ENCODE measurements around the gene ACR. TPM values are rescaled to one million over a fixed set of nuclear protein-coding genes. Genes with fewer than 3 reads are reported as not detected.

ACR gene
- total and polyA plus RNA-seq, 2 of the 8 experiments (the other 6 are each of a cell fraction or from before 2014, with no cell fraction given), result 0.56 TPM; not detected in 1

DNA sequence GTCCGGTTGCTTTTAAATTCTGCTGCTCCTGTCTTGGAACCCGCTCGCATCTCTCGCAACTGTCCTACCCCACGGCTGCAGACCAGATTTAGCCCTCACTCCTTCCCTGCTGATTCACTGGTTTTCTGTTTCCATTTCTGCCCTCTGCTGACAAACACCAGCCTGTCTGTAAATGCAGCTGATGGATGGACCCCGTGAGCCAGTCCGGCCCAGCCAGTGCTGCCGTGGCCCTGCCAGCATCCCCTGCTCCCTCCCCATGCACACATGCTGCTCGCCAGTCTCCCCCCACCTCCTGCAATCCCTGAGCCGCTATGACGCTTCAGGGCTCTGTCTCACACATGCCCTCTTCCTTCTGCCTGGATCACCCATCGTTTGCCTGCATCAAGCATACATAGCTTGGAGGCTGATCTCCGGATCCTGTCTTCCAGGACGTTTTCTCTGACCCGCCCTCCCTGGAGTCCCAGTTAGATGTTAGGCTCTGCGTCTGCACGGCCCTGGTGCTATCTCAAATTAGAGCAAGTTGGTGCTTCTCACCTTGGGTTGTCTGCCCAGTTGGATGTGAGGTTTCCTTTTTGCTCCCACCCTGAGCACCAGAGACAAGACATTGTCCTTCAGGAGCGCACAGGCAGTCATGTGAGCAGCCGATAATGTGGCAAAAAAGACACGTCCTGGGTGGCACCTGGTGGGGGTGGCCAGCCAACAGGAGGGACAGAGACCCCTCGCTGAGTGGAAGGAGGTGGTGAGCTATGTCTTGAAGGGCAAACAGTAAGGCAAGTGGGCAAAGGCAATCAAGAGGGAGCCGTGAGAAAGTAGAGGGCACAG lies 4.3 kb upstream of the ACR start:
- Histone ChIP-seq H4K91ac (replicated peaks; ENCODE audit: insufficient read length, low read length) (no peak overlapping the region), H4K20me1 (replicated peaks in 1 of 2; ENCODE audit: control insufficient read depth in 1 of 2, insufficient read depth in 2 of 2, low read length in 2 of 2) (peaks cover 6 to 16% of the 10 kb centered on the region in 2 experiments), H2BK12ac (ENCODE audit: low read depth, low read length) (no peak overlapping the region), H3K36me3 (ENCODE audit: control insufficient read depth in 2 of 4, insufficient read depth in 4 of 4, low read length in 3 of 4) (no peaks in the 10 kb centered on the region), H3K18ac (ENCODE audit: extremely low read depth, low read length) (no peak overlapping the region), H2BK120ac (replicated peaks; ENCODE audit: low read depth, low read length) (no peak overlapping the region), H3K14ac (ENCODE audit: insufficient read length) (no peak overlapping the region), H3K56ac (replicated peaks; ENCODE audit: insufficient read length, low read depth, low read length) (no peak overlapping the region), H3K27me3 (replicated peaks in 1 of 4; ENCODE audit: control insufficient read depth in 3 of 4, extremely low read depth in 1 of 4, insufficient read depth in 3 of 4, low read length in 3 of 4) (peaks cover 21 to 86% (median 64%) of the 10 kb centered on the region in 4 experiments), H4K8ac (ENCODE audit: extremely low read depth, insufficient read depth, low read length) (no peak overlapping the region; the same call in 1 of the 2 replicates), H2BK5ac (ENCODE audit: low read depth, low read length) (no peak overlapping the region), H3K4me2 (ENCODE audit: insufficient read depth in 1 of 2, low read depth in 2 of 2, low read length in 2 of 2) (no peak overlapping the region), H3K4ac (replicated peaks; ENCODE audit: insufficient read length, low read depth, low read length) (no peak overlapping the region), H3K79me2 (ENCODE audit: control insufficient read depth in 1 of 2, insufficient read depth in 2 of 2, low read length in 2 of 2) (no peaks in the 10 kb centered on the region), H3K9me3 (ENCODE audit: insufficient read depth in 2 of 2, low read depth in 1 of 2, low read length in 1 of 2) (no peaks in the 10 kb centered on the region), H2BK20ac (ENCODE audit: low read length) (no peak overlapping the region), H2AK5ac (ENCODE audit: low read depth, low read length) (no peak overlapping the region), H3K4me1 (replicated peaks in 1 of 4; ENCODE audit: control insufficient read depth in 3 of 4, insufficient read depth in 4 of 4, low read length in 3 of 4) (peaks cover 0 to 5% (median 0%) of the 10 kb centered on the region in 4 experiments; a peak in 3 of 7 replicates), H3K23ac (ENCODE audit: insufficient read length) (no peak overlapping the region), H2AFZ (ENCODE audit: low read length) (no peak overlapping the region), H3K9ac (replicated peaks in 1 of 4; ENCODE audit: extremely low read depth in 1 of 4, low read depth in 3 of 4, low read length in 3 of 4) (no peak overlapping the region), H2BK15ac (ENCODE audit: low read length) (no peak overlapping the region), H3K4me3 (ENCODE audit: extremely low read depth in 1 of 4, insufficient read depth in 2 of 4, low read depth in 3 of 4, low read length in 4 of 4) (no peak overlapping the region), H4K5ac (ENCODE audit: insufficient read length, low read depth, low read length) (no peak overlapping the region), H3K27ac (ENCODE audit: low read depth, low read length) (no peak overlapping the region), H3K79me1 (ENCODE audit: low read depth, low read length) (no peaks in the 10 kb centered on the region), H3K23me2 (ENCODE audit: low read depth, low read length) (no peaks in the 10 kb centered on the region; the same call in none of the 2 replicates)
- FAIRE-seq (no peak), DNase-seq (ENCODE audit: low read depth in 1 of 2, low spot score in 2 of 2) (peak in 1 of 2 experiments; percentile 42)
- ChIA-PET POLR2A (ENCODE audit: partially characterized antibody) (interaction anchor here (0.6 kb wide), 1 partner anchor 578 kb away, joined by 4 read pairs; no protein-coding TSS in a partner anchor), CTCF (ENCODE audit: partially characterized antibody) (interaction anchor here (0.8 to 1.2 kb wide), 2 partner anchors 30 to 42 kb away, joined by 3 to 5 read pairs; no protein-coding TSS in a partner anchor)
- 81% methylated on average over 22 of the region's 22 CpGs; no CpG with 5 or more reads in 1 of the 2 experiments for WGBS, 2 experiments (ENCODE audit: extremely low coverage in 1 of 2, insufficient coverage in 1 of 2, insufficient read length in 1 of 2, insufficient replicate concordance in 2 of 2, low coverage in 1 of 2, low lambda C conversion rate in 2 of 2, missing lambda C conversion rate in 1 of 2)
- no peak for TF ChIP-seq RFX5 (IDR thresholded peaks at IDR 0.05; ENCODE audit: borderline replicate concordance, low read depth, low read length)
- no peak for TF ChIP-seq EP300 (IDR thresholded peaks at IDR 0.05; ENCODE audit: borderline replicate concordance in 1 of 2, low read depth in 2 of 2, low read length in 2 of 2)
- TF ChIP-seq, protein P1, sequence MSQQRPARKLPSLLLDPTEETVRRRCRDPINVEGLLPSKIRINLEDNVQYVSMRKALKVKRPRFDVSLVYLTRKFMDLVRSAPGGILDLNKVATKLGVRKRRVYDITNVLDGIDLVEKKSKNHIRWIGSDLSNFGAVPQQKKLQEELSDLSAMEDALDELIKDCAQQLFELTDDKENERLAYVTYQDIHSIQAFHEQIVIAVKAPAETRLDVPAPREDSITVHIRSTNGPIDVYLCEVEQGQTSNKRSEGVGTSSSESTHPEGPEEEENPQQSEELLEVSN (IDR thresholded peaks at IDR 0.05), result no peak
- no peak for TF ChIP-seq MAX (IDR thresholded peaks at IDR 0.05)
- TF ChIP-seq ATF2 (IDR thresholded peaks at IDR 0.05; ENCODE audit: low read length), result no peak
- TF ChIP-seq GABPA (IDR thresholded peaks at IDR 0.05; ENCODE audit: borderline replicate concordance, insufficient read depth, low read length), result no peak
- no peak for TF ChIP-seq CBX5 (IDR thresholded peaks at IDR 0.05; ENCODE audit: low read depth, low read length)
- TF ChIP-seq NANOG (IDR thresholded peaks at IDR 0.05; ENCODE audit: insufficient read depth, low read depth, low read length, poor library complexity, severe bottlenecking), result no peak

Data from H1 (cell line).